BLaER1 treated with 17β-estradiol and CSF1 and Interleukin-3, amounts not matched to agents 10 nM and 100 nM (cell line): Measurements from ENCODE around the gene KCNT1.

Experiments
- H3K27ac ChIP-seq, 11 experiments: shearing (Covaris generic); formaldehyde crosslinking; 2 replicates each; pipeline ENCODE4 v1.8.1; 2022
- H3K27me3 ChIP-seq, 11 experiments: shearing (Covaris generic); formaldehyde crosslinking; 2 replicates each; pipeline ENCODE4 v1.8.1; 2022
- H3K36me3 ChIP-seq, 11 experiments: shearing (Covaris generic); formaldehyde crosslinking; 2 replicates each; pipeline ENCODE4 v1.8.1; 2022
- H3K4me1 ChIP-seq, 10 experiments: shearing (Covaris generic); formaldehyde crosslinking; 2 replicates each; pipeline ENCODE4 v1.8.1; 2022
- H3K4me2 ChIP-seq, 11 experiments: shearing (Covaris generic); formaldehyde crosslinking; 2 replicates each; pipeline ENCODE4 v1.8.1; 2022
- H3K4me3 ChIP-seq, 10 experiments: shearing (Covaris generic); formaldehyde crosslinking; 2 replicates each; pipeline ENCODE4 v1.8.1; 2022
- H3K9ac ChIP-seq, 11 experiments: shearing (Covaris generic); formaldehyde crosslinking; 2 replicates each; pipeline ENCODE4 v1.8.1; 2022
- H3K9me3 ChIP-seq, 11 experiments: shearing (Covaris generic); formaldehyde crosslinking; replicated peaks in 1 of 11; 2 replicates each; pipeline ENCODE4 v1.8.1; 2022
- H4K20me1 ChIP-seq, 11 experiments: shearing (Covaris generic); formaldehyde crosslinking; 2 replicates each; pipeline ENCODE4 v1.8.1; 2022
- Cebpa-rat ChIP-seq, 11 experiments: shearing (Covaris generic); IDR thresholded peaks; 2 replicates each; pipeline ENCODE4 v1.8.1; 2022

Gene KCNT1

GRCh38 chr9:135694414-135694813 lies 7.6 kb upstream of the KCNT1 start:
- H3K4me2 ChIP-seq = no peak overlapping the region
- no peaks in the 10 kb centered on the region; a peak in 1 of 22 replicates for H3K27me3 ChIP-seq
- H3K9me3 ChIP-seq = no peaks in the 10 kb centered on the region
- H3K4me1 ChIP-seq = peaks cover 0 to 8% (median 0%) of the 10 kb centered on the region in 10 experiments; a peak in 2 of 20 replicates
- TF ChIP-seq Cebpa-rat (IDR thresholded peaks at IDR 0.05) = no peak
- H3K4me3 ChIP-seq = no peak overlapping the region
- H3K27ac ChIP-seq = no peak overlapping the region
- H3K36me3 ChIP-seq = no peaks in the 10 kb centered on the region
- H4K20me1 ChIP-seq = peaks cover 0 to 54% (median 0%) of the 10 kb centered on the region in 11 experiments; a peak in 4 of 22 replicates
- no peak overlapping the region for H3K9ac ChIP-seq

DNA sequence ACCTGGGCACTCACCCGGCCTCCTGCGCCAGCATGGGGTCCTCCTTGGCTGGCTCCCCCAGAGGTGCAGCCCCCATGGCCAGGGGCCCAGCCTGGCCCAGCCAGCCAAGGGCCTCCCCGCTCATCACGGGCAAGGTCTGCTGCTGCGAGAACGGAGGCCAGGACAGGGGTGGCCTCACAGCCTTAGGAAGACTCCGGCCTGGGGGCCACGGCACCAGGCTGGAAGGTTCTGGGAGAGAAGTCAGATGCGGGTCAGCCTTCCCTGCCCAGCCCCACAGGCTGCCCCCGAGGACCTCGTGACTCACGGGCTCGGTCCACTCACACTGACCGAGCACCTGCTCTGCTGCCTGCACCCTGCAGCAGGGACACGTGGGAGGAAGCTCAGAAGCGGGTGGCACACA lies 6.9 kb upstream of the KCNT1 start:
- no peak for TF ChIP-seq Cebpa-rat (IDR thresholded peaks at IDR 0.05)

DNA sequence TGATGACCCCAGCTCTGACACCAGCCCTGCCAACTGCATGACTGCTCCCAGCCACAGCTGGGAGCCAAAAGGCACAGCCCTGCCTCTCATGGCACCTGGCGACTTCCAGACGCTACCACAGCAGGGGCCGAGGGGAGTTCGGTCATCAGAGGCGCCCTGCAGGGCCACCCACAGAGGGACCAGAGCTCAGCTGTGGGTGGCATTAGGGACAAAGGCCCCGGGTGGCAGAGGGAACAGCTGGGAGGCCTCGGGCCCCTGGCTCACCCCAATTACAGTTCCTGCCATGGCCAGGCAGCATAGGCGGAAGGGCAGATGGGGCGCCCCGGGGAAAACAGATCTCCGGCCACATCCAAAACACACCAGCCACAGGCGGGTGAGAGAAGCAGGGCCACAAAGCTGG lies 6.3 kb upstream of the KCNT1 start:
- H3K27me3 ChIP-seq = no peaks in the 10 kb centered on the region; a peak in 1 of 22 replicates
- no peak overlapping the region for H3K9ac ChIP-seq

More for the DNA sequence above, 6.9 kb upstream of the KCNT1 start:
- Histone ChIP-seq H3K36me3 (no peaks in the 10 kb centered on the region), H3K27me3 (no peaks in the 10 kb centered on the region; a peak in 1 of 22 replicates), H3K4me1 (peaks cover 0 to 8% (median 0%) of the 10 kb centered on the region in 10 experiments; a peak in 2 of 20 replicates), H3K4me2 (no peak overlapping the region), H3K4me3 (no peak overlapping the region), H3K27ac (no peak overlapping the region), H3K9ac (no peak overlapping the region), H4K20me1 (peaks cover 0 to 54% (median 0%) of the 10 kb centered on the region in 11 experiments; a peak in 4 of 22 replicates), H3K9me3 (no peaks in the 10 kb centered on the region)

GRCh38 chr9:135696446-135696845 lies 5.5 kb upstream of the KCNT1 start:
- Histone ChIP-seq H3K9me3 (no peaks in the 10 kb centered on the region), H3K27me3 (no peaks in the 10 kb centered on the region; a peak in 2 of 22 replicates), H4K20me1 (peaks cover 0 to 54% (median 0%) of the 10 kb centered on the region in 11 experiments; a peak in 4 of 22 replicates), H3K4me3 (no peak overlapping the region), H3K4me1 (peaks cover 0 to 12% (median 4%) of the 10 kb centered on the region in 10 experiments; a peak in 11 of 20 replicates), H3K9ac (no peak overlapping the region), H3K27ac (no peak overlapping the region), H3K4me2 (no peak overlapping the region), H3K36me3 (no peaks in the 10 kb centered on the region)
- TF ChIP-seq Cebpa-rat (IDR thresholded peaks at IDR 0.05) = no peak

More for the DNA sequence above, 6.3 kb upstream of the KCNT1 start:
- Histone ChIP-seq H3K27ac (no peak overlapping the region), H3K4me2 (no peak overlapping the region), H4K20me1 (peaks cover 0 to 54% (median 0%) of the 10 kb centered on the region in 11 experiments; a peak in 4 of 22 replicates), H3K4me3 (no peak overlapping the region), H3K9me3 (no peaks in the 10 kb centered on the region), H3K36me3 (no peaks in the 10 kb centered on the region), H3K4me1 (peaks cover 0 to 8% (median 0%) of the 10 kb centered on the region in 10 experiments; a peak in 2 of 20 replicates)
- no peak for TF ChIP-seq Cebpa-rat (IDR thresholded peaks at IDR 0.05)

GRCh38 chr9:135697226-135697625 lies 4.8 kb upstream of the KCNT1 start:
- H3K27me3 ChIP-seq = no peaks in the 10 kb centered on the region; a peak in 2 of 22 replicates
- H3K36me3 ChIP-seq = no peaks in the 10 kb centered on the region
- peaks cover 0 to 50% (median 0%) of the 10 kb centered on the region in 11 experiments; a peak in 4 of 22 replicates for H4K20me1 ChIP-seq
- no peak overlapping the region for H3K9ac ChIP-seq
- no peak overlapping the region for H3K4me3 ChIP-seq
- H3K9me3 ChIP-seq = no peaks in the 10 kb centered on the region
- H3K4me1 ChIP-seq = peaks cover 3 to 20% (median 11%) of the 10 kb centered on the region in 10 experiments; a peak in 19 of 20 replicates
- no peak for TF ChIP-seq Cebpa-rat (IDR thresholded peaks at IDR 0.05)
- no peak overlapping the region for H3K27ac ChIP-seq
- no peak overlapping the region for H3K4me2 ChIP-seq

- H3K27me3 ChIP-seq = no peaks in the 10 kb centered on the region; a peak in 1 of 22 replicates
- no peak overlapping the region for H3K4me2 ChIP-seq
- H3K9ac ChIP-seq = no peak overlapping the region
- H3K36me3 ChIP-seq = no peaks in the 10 kb centered on the region
- no peak for TF ChIP-seq Cebpa-rat (IDR thresholded peaks at IDR 0.05)
- H3K4me1 ChIP-seq = peaks cover 5 to 19% (median 13%) of the 10 kb centered on the region in 10 experiments; a peak in 19 of 20 replicates
- H3K27ac ChIP-seq = no peak overlapping the region
- H3K9me3 ChIP-seq = no peaks in the 10 kb centered on the region
- peaks cover 0 to 43% (median 0%) of the 10 kb centered on the region in 11 experiments; a peak in 4 of 22 replicates for H4K20me1 ChIP-seq
- H3K4me3 ChIP-seq = no peak overlapping the region
Measured at GRCh38 chr9:135698236-135698635, 3.7 kb upstream of the KCNT1 start.

GRCh38 chr9:135698767-135699166 lies 3.2 kb upstream of the KCNT1 start:
- no peak for TF ChIP-seq Cebpa-rat (IDR thresholded peaks at IDR 0.05)
- no peaks in the 10 kb centered on the region for H3K9me3 ChIP-seq
- no peak overlapping the region for H3K4me3 ChIP-seq
- peaks cover 0 to 45% (median 0%) of the 10 kb centered on the region in 11 experiments; a peak in 4 of 22 replicates for H4K20me1 ChIP-seq
- H3K36me3 ChIP-seq = no peaks in the 10 kb centered on the region
- no peaks in the 10 kb centered on the region; a peak in 1 of 22 replicates for H3K27me3 ChIP-seq
- H3K4me1 ChIP-seq = peaks cover 5 to 19% (median 13%) of the 10 kb centered on the region in 10 experiments; a peak in 19 of 20 replicates
- no peak overlapping the region for H3K27ac ChIP-seq
- no peak overlapping the region for H3K9ac ChIP-seq
- H3K4me2 ChIP-seq = no peak overlapping the region

GRCh38 chr9:135699440-135699839 lies 2.5 kb upstream of the KCNT1 start, which contains the start of gene SOHLH1:
TSS of gene SOHLH1 (minus strand) at chr9:135699481. CDS start at chr9:135699467, 14 bp downstream.
- no peak for TF ChIP-seq Cebpa-rat (IDR thresholded peaks at IDR 0.05)

DNA sequence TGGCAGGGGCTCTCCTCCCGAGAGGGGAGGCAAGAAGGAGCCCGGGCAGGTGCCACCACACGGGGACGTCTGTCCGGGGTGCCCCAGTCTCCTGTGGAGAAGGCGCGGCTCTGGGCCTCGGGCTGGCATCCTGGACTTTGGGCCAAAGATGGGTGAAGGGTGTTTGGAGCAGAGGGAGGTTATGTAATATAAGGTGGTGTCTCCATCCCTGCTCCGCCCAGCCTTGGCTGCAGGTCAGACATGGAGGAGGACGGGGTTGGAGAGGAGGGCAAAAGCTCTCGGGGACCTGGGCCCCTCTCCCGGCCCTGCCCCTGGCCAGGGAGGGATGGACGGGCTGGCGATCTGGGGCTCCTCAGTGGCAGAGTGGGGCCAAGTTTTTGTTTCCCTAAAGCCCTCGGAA lies 1.5 kb upstream of the KCNT1 start:
- H3K4me3 ChIP-seq = no peak overlapping the region
- no peak overlapping the region for H3K27ac ChIP-seq
- no peaks in the 10 kb centered on the region; a peak in 1 of 22 replicates for H3K27me3 ChIP-seq
- no peak overlapping the region for H3K9ac ChIP-seq
- no peaks in the 10 kb centered on the region for H3K36me3 ChIP-seq
- H3K9me3 ChIP-seq = no peaks in the 10 kb centered on the region
- H4K20me1 ChIP-seq = peaks cover 0 to 48% (median 0%) of the 10 kb centered on the region in 11 experiments; a peak in 4 of 22 replicates
- peaks cover 5 to 19% (median 13%) of the 10 kb centered on the region in 10 experiments; a peak in 19 of 20 replicates for H3K4me1 ChIP-seq
- no peak overlapping the region for H3K4me2 ChIP-seq
- no peak for TF ChIP-seq Cebpa-rat (IDR thresholded peaks at IDR 0.05)

More at GRCh38 chr9:135699440-135699839, 2.5 kb upstream of the KCNT1 start, which contains the start of gene SOHLH1:
- no peak within 1 kb of the TSS for H3K27ac ChIP-seq
- peaks cover 0 to 46% (median 0%) of the 10 kb centered on the region in 11 experiments; a peak in 4 of 22 replicates for H4K20me1 ChIP-seq
- H3K4me3 ChIP-seq = no peak within 1 kb of the TSS
- H3K4me2 ChIP-seq = no peak within 1 kb of the TSS
- H3K4me1 ChIP-seq = peaks cover 5 to 19% (median 13%) of the 10 kb centered on the region in 10 experiments; a peak in 19 of 20 replicates
- no peaks in the 10 kb centered on the region; a peak in 1 of 22 replicates for H3K27me3 ChIP-seq
- H3K9me3 ChIP-seq = no peaks in the 10 kb centered on the region
- H3K9ac ChIP-seq = no peak within 1 kb of the TSS
- no peaks in the 10 kb centered on the region for H3K36me3 ChIP-seq
